GM19397 (cell line): ENCODE data around the gene AFMID.
"Not testable (repeated sequence)": the region's sequence is repeated elsewhere in the genome, so short reads cannot be mapped to it uniquely, and the experiment has no call there.

ENCODE experiments used
- ATAC-seq: cut with Tn5 transposase; IDR thresholded peaks from one replicate; pipeline ENCODE4 v1.9.1; 2021; ENCODE audit warnings: mild to moderate bottlenecking, moderate library complexity; ENCODE audit not compliant: unreplicated experiment

Gene AFMID

GRCh38 chr17:78151514-78152008 is 35.6 kb upstream of the AFMID start:
- no peak for ATAC-seq

- peak; percentile 49 for ATAC-seq
These were observed 32.0 kb upstream of the AFMID start for GRCh38 chr17:78154903-78155811.

DNA sequence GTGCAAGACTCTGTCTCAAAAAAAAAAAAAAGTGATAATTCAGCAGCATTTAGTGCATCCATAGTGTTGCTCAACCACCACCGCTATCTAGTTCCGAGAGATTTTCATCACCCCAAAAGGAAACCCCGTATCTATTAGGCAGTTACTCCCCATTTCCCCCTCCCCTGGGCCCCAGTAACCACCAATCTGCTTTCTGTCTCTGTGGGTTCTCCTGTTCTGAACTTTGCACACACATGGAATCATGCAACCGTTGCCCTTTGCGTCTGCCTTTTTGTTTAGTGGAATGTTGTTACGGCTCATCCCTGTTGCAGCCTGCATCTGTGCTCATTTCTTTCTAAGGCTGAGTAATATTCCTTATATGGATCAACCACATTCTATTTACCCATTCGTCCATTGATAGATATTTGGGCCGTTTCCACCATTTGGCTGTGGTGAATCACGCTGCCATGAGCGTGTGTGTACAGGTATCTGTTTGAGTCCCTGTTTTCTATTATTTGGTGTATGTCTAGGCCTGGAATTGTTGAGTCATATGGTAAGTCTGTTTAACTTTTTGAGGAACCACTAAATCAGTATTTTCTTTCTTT is 27.5 kb upstream of the AFMID start:
- no peak for ATAC-seq

DNA sequence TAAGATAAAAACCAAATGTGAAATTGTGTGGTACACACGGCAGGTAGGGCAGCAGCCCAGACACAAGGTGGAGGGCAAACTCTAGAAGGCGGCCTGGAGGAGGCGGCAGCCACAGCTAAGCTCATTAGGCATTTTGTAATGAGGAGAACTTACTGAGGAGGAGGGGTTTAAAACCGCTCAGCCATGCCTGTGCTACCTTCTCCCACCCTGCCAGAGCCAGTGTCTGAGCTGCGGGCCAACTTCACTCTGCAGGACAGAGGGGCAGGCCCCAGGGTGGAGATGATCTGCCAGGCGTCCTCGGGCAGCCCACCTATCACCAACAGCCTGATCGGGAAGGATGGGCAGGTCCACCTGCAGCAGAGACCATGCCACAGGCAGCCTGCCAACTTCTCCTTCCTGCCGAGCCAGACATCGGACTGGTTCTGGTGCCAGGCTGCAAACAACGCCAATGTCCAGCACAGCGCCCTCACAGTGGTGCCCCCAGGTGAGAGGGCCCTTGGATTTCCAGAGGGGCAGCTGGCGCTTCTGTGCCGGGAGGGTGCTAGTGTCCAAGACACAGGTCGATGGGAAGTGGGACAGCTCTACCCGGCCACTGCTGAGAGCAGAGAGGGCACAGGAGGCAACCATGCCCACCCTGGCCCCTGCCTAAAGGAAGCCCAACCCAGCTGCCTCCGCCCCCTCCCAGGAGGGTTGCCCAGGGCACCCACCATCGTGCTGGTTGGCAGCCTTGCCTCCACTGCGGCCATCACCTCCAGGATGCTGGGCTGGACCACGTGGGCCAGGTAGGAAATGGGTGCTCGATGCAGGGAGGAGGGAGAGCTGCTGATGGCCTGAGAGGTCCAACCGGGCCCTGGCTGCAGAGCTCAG is 23.0 kb upstream of the AFMID start:
- no peak for ATAC-seq

DNA sequence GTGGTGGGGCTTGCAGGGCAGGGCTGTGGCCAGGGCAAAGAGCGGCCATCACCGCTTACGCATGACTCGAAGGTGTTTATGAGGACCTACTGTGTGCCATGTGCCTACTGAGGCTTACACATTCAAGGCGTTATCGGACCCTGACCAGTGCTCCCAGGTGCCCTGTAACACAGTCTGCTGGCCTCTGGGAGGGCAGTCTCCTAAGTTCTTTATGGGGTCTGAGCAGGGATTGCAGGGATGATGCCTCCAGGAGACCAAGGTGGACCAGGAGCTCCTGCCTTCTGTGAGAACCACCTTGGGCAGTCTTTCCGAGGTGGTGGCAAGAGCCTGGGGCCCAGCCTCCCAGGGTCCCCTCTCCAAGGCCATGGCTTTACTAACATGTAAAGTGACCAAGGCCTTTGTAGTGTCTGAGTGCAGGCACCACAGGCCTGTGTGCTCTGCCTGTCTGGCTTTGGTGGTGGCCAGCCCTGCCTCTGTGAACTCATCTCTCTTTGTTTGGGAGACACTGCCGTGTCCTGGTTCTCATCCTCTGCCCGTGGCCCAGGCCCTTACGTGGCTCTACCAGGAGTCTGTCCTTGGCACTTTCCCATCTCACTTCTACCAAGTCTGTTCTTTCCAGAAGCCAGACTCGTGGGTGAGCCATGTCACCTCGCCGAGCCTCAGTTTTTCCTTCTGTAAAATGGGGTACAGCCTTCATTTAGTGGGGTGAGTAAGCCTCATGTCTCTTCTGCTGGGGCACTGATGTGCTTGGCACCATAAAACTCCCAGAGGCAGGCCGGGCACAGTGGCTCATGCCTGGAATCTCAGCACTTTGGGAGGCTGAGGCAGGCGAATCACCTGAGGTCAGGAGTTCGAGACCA is 22.2 kb upstream of the AFMID start:
- no peak for ATAC-seq

GRCh38 chr17:78166416-78166815 is 20.7 kb upstream of the AFMID start:
- ATAC-seq: no peak

DNA sequence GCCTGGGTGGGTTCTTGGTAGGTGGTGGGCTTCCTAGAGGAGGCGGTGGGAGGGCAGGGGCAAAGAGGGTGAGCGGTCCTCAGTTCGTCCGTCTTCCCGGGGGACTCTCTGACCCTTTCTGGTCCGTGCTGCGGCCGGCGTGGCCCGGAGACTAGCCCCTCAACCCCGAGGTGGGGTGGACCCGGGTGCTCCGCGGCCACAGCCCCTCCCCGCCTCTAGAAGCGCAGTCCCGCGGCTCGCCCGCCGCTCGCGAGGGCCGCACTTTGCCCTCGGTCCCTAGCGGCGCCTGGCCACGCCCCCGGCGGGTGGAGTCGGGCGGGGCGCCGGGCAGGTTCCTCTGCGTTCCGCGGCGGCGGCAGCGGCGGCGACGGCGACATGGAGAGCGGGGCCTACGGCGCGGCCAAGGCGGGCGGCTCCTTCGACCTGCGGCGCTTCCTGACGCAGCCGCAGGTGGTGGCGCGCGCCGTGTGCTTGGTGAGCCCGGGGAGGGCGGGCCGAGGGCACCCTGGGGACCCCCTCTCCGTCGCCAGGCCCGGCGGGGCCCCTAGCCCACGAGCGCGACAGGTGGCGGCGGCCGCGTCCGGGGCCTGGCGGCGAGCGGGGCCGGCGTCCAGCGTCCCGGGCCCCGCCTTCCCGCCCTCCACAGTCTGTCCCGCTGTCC is 18.8 kb upstream of the AFMID start, which contains the start of gene SYNGR2:
TSS of gene SYNGR2 (plus strand) at position 340 of the 661 bp plus-strand sequence. CDS start at position 376, 36 bp downstream.
- ATAC-seq: peak; percentile 68

GRCh38 chr17:78168903-78169793 is 18.0 kb upstream of the AFMID start:
- ATAC-seq: peak; percentile 11

DNA sequence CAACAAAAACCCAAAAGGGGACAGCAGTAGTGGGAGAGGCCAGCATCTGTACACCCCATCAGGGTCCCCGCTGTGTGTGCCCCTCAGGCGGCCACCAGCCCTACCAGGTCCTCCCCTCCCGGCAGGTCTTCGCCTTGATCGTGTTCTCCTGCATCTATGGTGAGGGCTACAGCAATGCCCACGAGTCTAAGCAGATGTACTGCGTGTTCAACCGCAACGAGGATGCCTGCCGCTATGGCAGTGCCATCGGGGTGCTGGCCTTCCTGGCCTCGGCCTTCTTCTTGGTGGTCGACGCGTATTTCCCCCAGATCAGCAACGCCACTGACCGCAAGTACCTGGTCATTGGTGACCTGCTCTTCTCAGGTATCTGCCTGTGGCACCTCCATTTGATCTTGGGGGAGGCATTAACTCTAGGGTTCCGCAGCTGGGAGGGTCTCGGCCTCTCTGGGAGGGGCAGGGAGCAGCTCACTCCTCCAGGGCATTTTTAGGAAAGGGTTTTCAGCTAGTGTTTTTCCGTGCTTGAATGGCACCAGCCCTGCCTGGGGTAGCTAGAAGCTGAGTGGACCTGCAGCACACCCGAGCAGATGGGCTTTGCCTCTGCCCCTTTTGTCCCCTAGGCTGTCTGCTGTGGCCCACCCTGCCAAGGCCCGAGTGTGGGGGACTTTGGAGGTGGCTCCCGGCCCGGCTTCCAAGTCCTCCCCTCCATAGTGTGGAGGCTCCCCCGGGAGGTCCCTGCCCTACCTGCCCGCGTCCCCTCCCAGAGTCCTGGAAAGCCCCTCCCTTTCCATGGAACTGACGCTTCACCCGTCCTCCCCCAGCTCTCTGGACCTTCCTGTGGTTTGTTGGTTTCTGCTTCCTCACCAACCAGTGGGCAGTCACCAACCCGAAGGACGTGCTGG is 16.2 kb upstream of the AFMID start:
- no peak for ATAC-seq

GRCh38 chr17:78171591-78172248 is 15.4 kb upstream of the AFMID start:
- not testable (repeated sequence) for ATAC-seq

DNA sequence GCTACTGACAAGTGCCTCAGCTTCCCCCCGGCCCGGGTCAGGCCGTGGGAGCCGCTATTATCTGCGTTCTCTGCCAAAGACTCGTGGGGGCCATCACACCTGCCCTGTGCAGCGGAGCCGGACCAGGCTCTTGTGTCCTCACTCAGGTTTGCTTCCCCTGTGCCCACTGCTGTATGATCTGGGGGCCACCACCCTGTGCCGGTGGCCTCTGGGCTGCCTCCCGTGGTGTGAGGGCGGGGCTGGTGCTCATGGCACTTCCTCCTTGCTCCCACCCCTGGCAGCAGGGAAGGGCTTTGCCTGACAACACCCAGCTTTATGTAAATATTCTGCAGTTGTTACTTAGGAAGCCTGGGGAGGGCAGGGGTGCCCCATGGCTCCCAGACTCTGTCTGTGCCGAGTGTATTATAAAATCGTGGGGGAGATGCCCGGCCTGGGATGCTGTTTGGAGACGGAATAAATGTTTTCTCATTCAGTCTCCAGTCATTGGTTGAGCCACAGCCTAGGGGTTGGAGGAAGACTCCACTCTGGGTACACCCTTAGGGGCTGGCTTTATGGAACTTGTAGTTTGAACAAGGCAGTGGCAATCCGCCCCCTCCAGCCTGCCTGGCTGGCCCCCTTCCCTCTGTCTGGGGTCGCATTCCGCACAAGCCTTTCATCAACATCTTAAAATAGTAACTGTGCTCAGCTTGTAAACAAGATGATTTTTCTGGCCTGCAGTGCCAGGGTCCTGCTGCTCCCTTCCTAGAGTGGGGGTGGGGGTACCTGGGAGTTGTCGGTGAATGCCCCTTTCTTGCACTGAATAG is 14.7 kb upstream of the AFMID start:
- no peak for ATAC-seq

GRCh38 chr17:78173097-78173715 is 14.0 kb upstream of the AFMID start:
- ATAC-seq: no peak

- no peak for ATAC-seq
These were observed 12.8 kb upstream of the AFMID start for GRCh38 chr17:78174346-78174869.

DNA sequence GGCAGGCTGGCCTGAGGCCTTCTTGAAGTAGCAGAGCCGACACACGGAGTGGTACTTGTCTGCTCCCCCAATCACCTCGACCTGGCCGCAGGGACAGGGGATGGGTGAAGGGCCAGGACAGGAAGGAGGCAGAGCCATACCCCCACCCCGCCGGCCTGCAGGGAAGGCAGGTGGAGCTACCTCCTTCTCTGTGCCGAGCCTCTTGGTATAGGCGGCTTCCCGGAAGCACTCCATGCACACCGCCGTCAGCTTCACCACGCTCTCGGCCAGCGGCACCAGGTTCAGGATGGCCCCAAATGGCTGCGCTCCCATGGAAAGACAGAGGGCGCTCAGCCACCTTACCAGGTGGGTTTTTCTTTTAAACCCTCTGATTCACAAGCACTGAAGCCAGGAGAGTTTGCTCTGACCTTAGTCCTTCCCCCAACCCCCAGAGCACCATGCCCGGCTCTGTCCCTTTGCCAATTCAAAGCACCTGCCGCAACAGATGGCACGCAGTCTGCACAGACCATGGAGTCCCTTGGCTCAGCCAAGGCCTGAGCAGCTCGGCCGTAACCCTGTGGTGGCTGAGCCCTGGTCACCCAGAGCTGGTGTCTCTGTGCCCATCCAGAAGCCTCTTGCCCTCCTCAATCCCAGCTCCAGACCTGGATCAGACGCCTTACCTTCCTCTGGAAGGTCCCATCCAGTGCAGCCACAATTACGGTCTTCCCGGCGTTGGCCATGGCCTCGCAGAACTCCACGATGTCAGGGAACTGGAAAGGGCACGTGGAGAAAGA is 12.1 kb upstream of the AFMID start:
- no peak for ATAC-seq

DNA sequence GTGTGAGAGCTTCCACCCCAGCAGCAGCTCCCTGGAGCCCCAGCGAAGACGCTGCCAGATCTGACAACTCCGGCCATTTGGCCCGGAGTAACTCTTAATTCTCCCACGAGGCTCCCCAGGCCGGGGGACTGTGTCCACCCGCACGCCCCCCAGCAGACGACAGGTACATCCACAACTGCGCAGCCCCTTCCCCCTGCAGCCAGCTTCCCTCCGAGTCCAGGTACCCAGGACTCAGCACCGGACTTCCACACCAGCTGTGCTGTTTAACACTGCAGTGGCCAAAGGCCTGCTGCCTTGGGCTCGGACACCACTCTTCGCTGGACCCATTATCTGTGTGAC is 11.6 kb upstream of the AFMID start:
- ATAC-seq: no peak
